RWPE1 (cell line): Measurements from ENCODE around the gene MED23.

ENCODE experiments used
- CTCF ChIA-PET: fragments of 350-600 bp; sonication (Branson Sonifier 250); formaldehyde crosslinking; extraction: SDS; loops from one replicate; lab custom pipeline; 2021; lab: Yijun Ruan, JAX
- POLR2A ChIA-PET: fragments of 400-600 bp; formaldehyde crosslinking; extraction: SDS; loops from one replicate; lab custom pipeline; 2020; ENCODE audit warnings: antibody characterized with exemption; ENCODE audit not compliant: low non-redundant PET; lab: Yijun Ruan, JAX
- DNase-seq: peaks from one replicate; pipeline ENCODE4 v3.0.0; 2012; ENCODE audit warnings: low spot score
- H3K27ac ChIP-seq: fragments of 450-650 bp; 2 replicates; pipeline ENCODE4 v1.5.1; 2017
- CTCF ChIP-seq: fragments of 450-650 bp; conservative IDR thresholded peaks from 2 replicates; pipeline ENCODE4 v1.5.1; 2017; ENCODE audit warnings: low read depth, mild to moderate bottlenecking

Gene MED23

GRCh38 chr6:131561925-131562707 lies 65.9 kb downstream of the MED23 start:
- POLR2A ChIA-PET, result no interaction called here
- DNase-seq, result no peak

GRCh38 chr6:131558922-131559321 lies 69.1 kb downstream of the MED23 start:
- no peak for TF ChIP-seq CTCF
- ChIA-PET POLR2A (no interaction called here), CTCF (interaction anchor here (0.6 to 0.7 kb wide), 2 partner anchors 356 to 1941 kb away, joined by 3 to 4 read pairs; no protein-coding TSS in a partner anchor)
- DNase-seq, result no peak
- H3K27ac ChIP-seq, result no peak overlapping the region

More at GRCh38 chr6:131561925-131562707, 65.9 kb downstream of the MED23 start:
- no peak for TF ChIP-seq CTCF
- CTCF ChIA-PET, result interaction anchor here (0.6 kb wide), 1 partner anchor 36 kb away, joined by 5 read pairs; no protein-coding TSS in a partner anchor
- no peak overlapping the region for H3K27ac ChIP-seq

- no peak for DNase-seq
- ChIA-PET POLR2A (no interaction called here), CTCF (no interaction called here)
- TF ChIP-seq CTCF, result no peak
- no peak overlapping the region for H3K27ac ChIP-seq
These were observed 72.0 kb downstream of the MED23 start for GRCh38 chr6:131555992-131556391.

GRCh38 chr6:131552572-131552971 lies 75.5 kb downstream of the MED23 start:
- POLR2A ChIA-PET, result no interaction called here

GRCh38 chr6:131551902-131552301 lies 76.1 kb downstream of the MED23 start:
- no peak for TF ChIP-seq CTCF
- no peak overlapping the region for H3K27ac ChIP-seq
- POLR2A ChIA-PET, result no interaction called here
- CTCF ChIA-PET, result no interaction called here
- no peak for DNase-seq

More at GRCh38 chr6:131552572-131552971, 75.5 kb downstream of the MED23 start:
- H3K27ac ChIP-seq, result no peak overlapping the region
- TF ChIP-seq CTCF, result no peak
- CTCF ChIA-PET, result no interaction called here
- no peak for DNase-seq

GRCh38 chr6:131549811-131550210 lies 78.2 kb downstream of the MED23 start:
- CTCF ChIA-PET, result no interaction called here
- TF ChIP-seq CTCF, result no peak
- DNase-seq, result no peak
- POLR2A ChIA-PET, result no interaction called here
- no peak overlapping the region for H3K27ac ChIP-seq
